Panc1 (cell line): Measurements from ENCODE around the gene HINT2. TPM values are rescaled to one million over a fixed set of nuclear protein-coding genes. Genes with fewer than 3 reads are reported as not detected.

Source experiments
- ATAC-seq: fragments of 200-7000 bp; cut with Tn5 transposase; 2 replicates; pipeline ENCODE4 v1.9.1; 2020; ENCODE audit warnings: mild to moderate bottlenecking, moderate library complexity
- BruUV-seq: library from RNA; stranded (reverse); fragments of 400-500 nt; replicated peaks from 2 replicates; lab custom pipeline; 2021; lab: Mats Ljungman, UMichigan
- CTCF ChIA-PET: fragments of 300-600 bp; sonication (Branson Sonifier 250); formaldehyde crosslinking; loops from one replicate; lab custom pipeline; 2022; ENCODE audit warnings: antibody characterized with exemption; lab: Charles Lee
- POLR2A ChIA-PET: fragments of 300-600 bp; sonication (Branson Sonifier 250); formaldehyde crosslinking; loops from one replicate; lab custom pipeline; 2022; ENCODE audit warnings: antibody characterized with exemption; lab: Charles Lee
- DNase-seq: peaks from one replicate; pipeline ENCODE4 v3.0.0-alpha.2; 2010; ENCODE audit warnings: low read depth, low spot score
- H3K27ac ChIP-seq: 2 replicates; pipeline ENCODE4 v1.5.1; 2011; ENCODE audit warnings: mild to moderate bottlenecking, low read length, inconsistent platforms
- H3K27me3 ChIP-seq: fragments of 200-500 bp; sonication (Bioruptor generic); 2 replicates; pipeline ENCODE4 v1.6.0; 2014; ENCODE audit warnings: low read length, inconsistent platforms; ENCODE audit not compliant: control insufficient read depth, insufficient read depth
- H3K36me3 ChIP-seq: fragments of 200-500 bp; sonication (Bioruptor generic); 2 replicates; pipeline ENCODE4 v1.5.1; 2014; ENCODE audit warnings: inconsistent platforms, mild to moderate bottlenecking, low read length, moderate library complexity; ENCODE audit not compliant: control insufficient read depth, insufficient read depth
- H3K4me1 ChIP-seq: 2 replicates; pipeline ENCODE4 v1.5.1; 2011; ENCODE audit warnings: inconsistent platforms, mild to moderate bottlenecking, low read length, moderate library complexity; ENCODE audit not compliant: control insufficient read depth, insufficient read depth
- H3K4me3 ChIP-seq, 2 experiments: 2 replicates each; pipeline ENCODE4 v1.5.1; 2011 to 2012; ENCODE audit warnings: low read depth in 2 of 2, low read length in 2 of 2, mild to moderate bottlenecking in 2 of 2, inconsistent platforms in 1 of 2, moderate library complexity in 1 of 2
- H3K9me3 ChIP-seq: fragments of 200-500 bp; sonication (Bioruptor generic); 2 replicates; pipeline ENCODE4 v1.5.1; 2014; ENCODE audit warnings: low read depth, mild to moderate bottlenecking, inconsistent platforms, low read length, moderate library complexity; ENCODE audit not compliant: control insufficient read depth, insufficient read depth
- POLR2AphosphoS5 ChIP-seq: IDR thresholded peaks from 2 replicates; pipeline ENCODE4 v1.6.1; 2012; ENCODE audit warnings: mild to moderate bottlenecking, low read depth, low read length, moderate library complexity
- REST ChIP-seq, 2 experiments: IDR thresholded peaks; 2 replicates each; pipeline ENCODE4 v1.6.1; 2011 to 2012; ENCODE audit warnings: low read depth in 2 of 2, control low read depth in 1 of 2, low read length in 1 of 2, mild to moderate bottlenecking in 1 of 2, moderate library complexity in 1 of 2; ENCODE audit not compliant: insufficient read depth in 1 of 2
- SIN3A ChIP-seq: IDR thresholded peaks from 2 replicates; pipeline ENCODE4 v1.6.1; 2012; ENCODE audit warnings: low read depth, mild to moderate bottlenecking, low read length, moderate library complexity, borderline replicate concordance; ENCODE audit not compliant: insufficient read depth
- TCF7L2 ChIP-seq: IDR thresholded peaks from 2 replicates; pipeline ENCODE4 v1.6.1; 2011; ENCODE audit warnings: mild to moderate bottlenecking, low read depth, low read length, inconsistent platforms
- in situ Hi-C: cut with HindIII; loops from 2 replicates; pipeline ENCODE4 v1.10.0; 2016; ENCODE audit warnings: low sequenced_read_pairs, low pct_unique_long_range_greater_than_20kb
- intact Hi-C: fragments of 100-400 bp; cut with micrococcal nuclease; formaldehyde crosslinking; loops from one replicate; pipeline ENCODE4 v1.10.0; 2022; ENCODE audit not compliant: unreplicated experiment
- total RNA-seq: library from RNA; stranded (reverse); gene quantifications from one replicate; pipeline ENCODE4 v1.2.1, GENCODE V29; 2021; ENCODE audit not compliant: unreplicated experiment
- TF ChIP-seq, protein P1 (sequence below): fragments of 450-650 bp; IDR thresholded peaks from 2 replicates; pipeline ENCODE4 v1.5.1; 2017; ENCODE audit warnings: mild to moderate bottlenecking

The HINT2 gene
- total RNA-seq, 1 experiment from 2014 or later, result 75.6 TPM

DNA sequence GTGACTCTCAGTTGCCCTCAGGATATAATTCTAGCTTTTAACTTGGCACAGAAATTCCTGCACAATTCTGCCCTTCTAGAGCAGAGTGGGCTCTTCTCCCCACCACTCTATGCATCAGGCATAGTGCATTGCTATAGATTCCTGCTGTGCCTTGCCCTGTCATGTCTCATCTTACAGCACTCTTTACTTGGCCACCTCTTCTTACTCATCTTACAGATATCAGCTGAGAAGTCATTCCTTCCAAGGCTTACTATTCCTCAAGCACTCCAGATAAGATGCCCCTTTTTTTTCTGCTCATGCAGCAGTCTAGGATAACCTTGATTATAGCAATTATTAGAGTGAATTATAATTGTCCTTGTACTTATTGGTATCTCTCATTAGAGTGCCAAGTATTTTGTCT is 8.1 kb upstream of the HINT2 start:
- no peaks in the 10 kb centered on the region for H3K4me1 ChIP-seq
- no peak overlapping the region for H3K27ac ChIP-seq
- ChIA-PET CTCF (interaction anchor here (0.6 kb wide), 2 partner anchors 11 to 640 kb away, joined by 3 to 6 read pairs; no protein-coding TSS in a partner anchor), POLR2A (no interaction called here)
- no peaks in the 10 kb centered on the region for H3K9me3 ChIP-seq
- intact Hi-C loops (no loop called here), in situ Hi-C loops (no loop called here)
- BruUV-seq, result no TSS peak
- H3K4me3 ChIP-seq, result no peak overlapping the region
- DNase-seq (no peak), ATAC-seq (no peak)
- no peaks in the 10 kb centered on the region for H3K36me3 ChIP-seq
- no peaks in the 10 kb centered on the region for H3K27me3 ChIP-seq
- no peak for TF ChIP-seq REST (IDR thresholded peaks at IDR 0.05; ENCODE audit: insufficient read depth in 1 of 2, low read depth in 2 of 2, low read length in 1 of 2)
- no peak for TF ChIP-seq POLR2AphosphoS5
- no peak for TF ChIP-seq SIN3A
- no peak for TF ChIP-seq TCF7L2
- TF ChIP-seq, protein P1, sequence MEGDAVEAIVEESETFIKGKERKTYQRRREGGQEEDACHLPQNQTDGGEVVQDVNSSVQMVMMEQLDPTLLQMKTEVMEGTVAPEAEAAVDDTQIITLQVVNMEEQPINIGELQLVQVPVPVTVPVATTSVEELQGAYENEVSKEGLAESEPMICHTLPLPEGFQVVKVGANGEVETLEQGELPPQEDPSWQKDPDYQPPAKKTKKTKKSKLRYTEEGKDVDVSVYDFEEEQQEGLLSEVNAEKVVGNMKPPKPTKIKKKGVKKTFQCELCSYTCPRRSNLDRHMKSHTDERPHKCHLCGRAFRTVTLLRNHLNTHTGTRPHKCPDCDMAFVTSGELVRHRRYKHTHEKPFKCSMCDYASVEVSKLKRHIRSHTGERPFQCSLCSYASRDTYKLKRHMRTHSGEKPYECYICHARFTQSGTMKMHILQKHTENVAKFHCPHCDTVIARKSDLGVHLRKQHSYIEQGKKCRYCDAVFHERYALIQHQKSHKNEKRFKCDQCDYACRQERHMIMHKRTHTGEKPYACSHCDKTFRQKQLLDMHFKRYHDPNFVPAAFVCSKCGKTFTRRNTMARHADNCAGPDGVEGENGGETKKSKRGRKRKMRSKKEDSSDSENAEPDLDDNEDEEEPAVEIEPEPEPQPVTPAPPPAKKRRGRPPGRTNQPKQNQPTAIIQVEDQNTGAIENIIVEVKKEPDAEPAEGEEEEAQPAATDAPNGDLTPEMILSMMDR, result no peak

DNA sequence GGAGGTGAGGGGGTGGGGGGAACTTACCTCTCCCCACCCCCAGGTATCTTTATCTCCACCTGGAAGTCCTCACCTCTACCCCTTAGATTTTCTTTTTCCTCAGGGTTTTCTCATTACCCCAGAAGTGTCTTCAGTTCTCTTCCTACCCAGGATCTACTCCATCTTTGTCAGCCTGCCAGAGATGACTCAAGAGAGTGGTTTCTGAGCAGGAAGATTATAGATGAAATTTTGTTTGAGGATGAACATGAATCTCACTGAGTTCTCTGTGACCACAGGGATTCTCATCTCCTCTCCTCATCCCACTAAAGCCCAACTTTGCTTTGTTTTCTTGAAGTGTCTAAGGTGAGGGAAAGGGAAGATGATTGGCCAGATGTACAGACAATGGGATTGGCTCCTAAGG is 5.2 kb upstream of the HINT2 start:
- TF ChIP-seq TCF7L2 (no peak), POLR2AphosphoS5 (no peak), SIN3A (no peak), REST (IDR thresholded peaks at IDR 0.05; ENCODE audit: insufficient read depth in 1 of 2, low read depth in 2 of 2, low read length in 1 of 2) (no peak)
- TF ChIP-seq, protein P1, result no peak
- ATAC-seq, result no peak
- intact Hi-C loops (no loop called here), in situ Hi-C loops (no loop called here)
- DNase-seq, result no peak
- peaks cover 3% of the 10 kb centered on the region; the same call in 1 of the 2 replicates for H3K27me3 ChIP-seq
- no TSS peak for BruUV-seq
- no peak overlapping the region for H3K27ac ChIP-seq
- no peaks in the 10 kb centered on the region for H3K36me3 ChIP-seq
- H3K4me3 ChIP-seq, result no peak overlapping the region
- H3K9me3 ChIP-seq, result no peaks in the 10 kb centered on the region
- CTCF ChIA-PET, result no interaction called here
- POLR2A ChIA-PET, result no interaction called here
- no peaks in the 10 kb centered on the region; the same call in 1 of the 2 replicates for H3K4me1 ChIP-seq
